OCI-LY3 (cell line): ENCODE measurements around the gene LINGO3.

Experiments
- CTCF ChIP-seq: fragments of 200-600, 300-600 bp; sonication (generic); IDR thresholded peaks from 2 replicates; pipeline ENCODE4 v1.5.1; 2014; ENCODE audit warnings: antibody characterized with exemption, low read length, low read depth
- EZH2phosphoT487 ChIP-seq: fragments of 200-600 bp; shearing (Covaris generic); IDR thresholded peaks from 2 replicates; pipeline ENCODE4 v1.6.1; 2018; ENCODE audit warnings: antibody characterized with exemption, mixed run types, low read depth

- TF ChIP-seq CTCF (no peak), EZH2phosphoT487 (no peak)
Observed at GRCh38 chr19:2353887-2354592, 46.1 kb upstream of the LINGO3 start.
